ENCODE results near the gene MRPS23.

GRCh38 chr17:57852955-57853328 is 3.1 kb upstream of the MRPS23 start:
- TF ChIP-seq RAD21 (IDR thresholded peaks at IDR 0.05; ENCODE audit: low read length) (no peak), CTCF (conservative IDR thresholded peaks at IDR 0.05; ENCODE audit: low read depth, low read length) (no peak), SMC3 (IDR thresholded peaks at IDR 0.05; ENCODE audit: low read depth, low read length) (no peak), POLR2A (IDR thresholded peaks at IDR 0.05; ENCODE audit: low read depth, low read length) (no peak), NFE2L2 (IDR thresholded peaks at IDR 0.05; ENCODE audit: low read depth, low read length) (no peak)

Measured in IMR-90 (cell line).